NB4 (cell line): ENCODE measurements around the gene PIGZ.

Source experiments
- DNase-seq: peaks from one replicate; pipeline ENCODE4 v3.0.0; 2010; ENCODE audit warnings: low read depth
- H3K4me3 ChIP-seq: one replicate; pipeline ENCODE4 v1.5.1; 2011; ENCODE audit warnings: mild to moderate bottlenecking, low read depth, low read length, moderate library complexity
- CTCF ChIP-seq: IDR thresholded peaks from one replicate; pipeline ENCODE4 v1.5.1; 2012; ENCODE audit warnings: low read depth, low read length
- MYC ChIP-seq: IDR thresholded peaks from 2 replicates; pipeline ENCODE4 v1.6.1; 2011; ENCODE audit warnings: low read depth, low read length
- POLR2A ChIP-seq: IDR thresholded peaks from 2 replicates; pipeline ENCODE4 v1.6.1; 2011; ENCODE audit warnings: mild to moderate bottlenecking; ENCODE audit not compliant: insufficient read length; ENCODE audit errors: extremely low read depth
- TF ChIP-seq, protein P1 (sequence below): IDR thresholded peaks from 2 replicates; pipeline ENCODE4 v1.6.1; 2011; ENCODE audit warnings: low read depth, low read length

Gene PIGZ

GRCh38 chr3:196969660-196970546, 1.3 kb upstream of the PIGZ start:
- H3K4me3 ChIP-seq, result peak overlapping the region; percentile 38
- TF ChIP-seq MYC (peak; percentile 76), CTCF (no peak), POLR2A (peak; percentile 62)
- TF ChIP-seq, protein P1, sequence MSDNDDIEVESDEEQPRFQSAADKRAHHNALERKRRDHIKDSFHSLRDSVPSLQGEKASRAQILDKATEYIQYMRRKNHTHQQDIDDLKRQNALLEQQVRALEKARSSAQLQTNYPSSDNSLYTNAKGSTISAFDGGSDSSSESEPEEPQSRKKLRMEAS, result peak; percentile 60
- DNase-seq, result peak; percentile 80

GRCh38 chr3:196969134-196969659, 564 bp upstream of the PIGZ start:
- peak overlapping the region; percentile 38 for H3K4me3 ChIP-seq
- no peak for TF ChIP-seq MYC
- TF ChIP-seq, protein P1, result peak; percentile 46; the same call in 1 of the 2 replicates
- DNase-seq, result peak; percentile 78

DNA sequence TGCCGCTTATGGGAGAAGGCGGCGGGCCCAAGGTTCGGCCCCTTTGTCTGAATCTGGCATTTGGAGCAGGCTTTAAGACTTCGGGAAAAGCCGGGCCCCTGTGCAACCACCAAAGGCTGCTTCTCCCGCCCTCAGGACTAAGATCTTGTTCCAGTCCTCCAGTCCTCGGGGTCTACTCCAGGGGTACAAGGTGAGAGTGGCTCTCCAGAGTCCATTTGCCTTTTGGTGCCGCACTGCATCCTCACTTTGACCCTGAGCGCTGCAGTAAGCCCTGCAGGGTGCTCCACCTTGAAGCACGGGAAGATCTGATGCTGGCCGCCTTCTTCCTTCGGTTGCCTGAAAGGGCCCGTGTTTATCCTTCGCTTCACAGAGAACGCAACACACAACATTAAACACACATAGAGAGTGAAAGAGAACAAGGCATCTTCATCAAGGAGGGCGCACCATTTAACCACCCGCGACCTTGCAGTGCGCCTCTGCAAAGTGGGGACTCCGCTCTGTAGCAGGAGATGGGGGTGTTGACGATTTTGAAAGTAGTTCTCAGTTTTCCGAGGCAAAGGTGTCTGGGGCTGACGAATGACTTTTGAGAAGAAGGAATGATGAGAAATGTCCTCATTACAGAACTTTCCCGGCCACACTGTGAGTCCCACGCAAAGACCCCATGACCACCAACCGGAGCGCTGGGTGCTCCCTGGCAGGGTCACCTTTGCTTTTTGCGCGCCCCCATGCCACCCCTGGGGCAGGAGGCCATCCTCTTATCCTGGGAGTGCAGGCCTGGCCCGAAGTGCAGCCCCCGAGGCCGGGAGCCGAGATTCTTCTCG, 1.0 kb downstream of the PIGZ start:
- no peak for DNase-seq
- no peak overlapping the region for H3K4me3 ChIP-seq
- no peak for TF ChIP-seq POLR2A
- TF ChIP-seq MYC, result no peak
- no peak for TF ChIP-seq CTCF
- TF ChIP-seq, protein P1, result no peak

- DNase-seq, result no peak
- H3K4me3 ChIP-seq, result no peak overlapping the region
- TF ChIP-seq POLR2A (no peak), CTCF (no peak), MYC (no peak)
- TF ChIP-seq, protein P1, result no peak
Observed at GRCh38 chr3:196966526-196967401, 1.9 kb downstream of the PIGZ start.

DNA sequence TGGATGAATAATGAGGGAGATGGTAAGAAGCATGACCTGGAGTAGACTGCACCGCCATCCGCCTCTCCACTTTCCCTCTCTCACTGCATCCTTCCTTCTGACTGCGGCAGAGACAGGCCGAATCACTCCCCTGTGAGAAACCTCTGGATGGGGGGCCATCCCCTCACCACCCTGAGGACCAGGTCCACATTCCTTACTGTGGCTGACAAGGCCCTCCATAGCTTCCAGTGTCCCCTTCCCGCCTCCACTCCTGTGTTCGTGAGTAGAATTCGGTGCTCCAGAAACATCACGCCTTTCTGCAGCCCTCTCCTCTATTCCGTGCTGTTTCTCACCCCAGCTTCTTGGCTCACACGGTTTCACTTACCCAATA, 2.8 kb downstream of the PIGZ start:
- DNase-seq, result no peak
- TF ChIP-seq, protein P1, result no peak
- TF ChIP-seq POLR2A, result no peak
- no peak for TF ChIP-seq CTCF
- TF ChIP-seq MYC, result no peak
- no peak overlapping the region for H3K4me3 ChIP-seq
